ENCODE results near the gene PDIA5. TPM values are rescaled to one million over a fixed set of nuclear protein-coding genes. Genes with fewer than 3 reads are reported as not detected.
A peak's percentile ranks its signal among the peaks of the same experiment; 100 is the strongest.

The PDIA5 gene
- total RNA-seq, 1 experiment from 2014 or later, result 24.3 TPM

- Mint-ChIP-seq H3K27me3 (ENCODE audit: low read depth) (no peaks in the 10 kb centered on the region), H3K27ac (peak overlapping the region in 1 of 3 experiments; percentile 66; a peak in 2 of 7 replicates), H3K36me3 (ENCODE audit: insufficient read depth in 1 of 3, low read depth in 3 of 3) (no peaks in the 10 kb centered on the region), H3K4me3 (no peak overlapping the region), H3K9me3 (no peaks in the 10 kb centered on the region), H3K4me1 (peaks cover 0 to under 1% of the 10 kb centered on the region in 2 experiments; a peak in 1 of 4 replicates)
- H3K14ac ChIP-seq (ENCODE audit: insufficient read depth, low read length), result no peak overlapping the region
- H2BK120ac ChIP-seq (ENCODE audit: low read depth, low read length, poor library complexity, severe bottlenecking), result no peak overlapping the region
- no peak overlapping the region for H3T11ph ChIP-seq (ENCODE audit: low read length)
- no peak overlapping the region for H3K27ac ChIP-seq (ENCODE audit: insufficient read length, low read depth, low read length)
- DNase-seq, result no peak
- no peaks in the 10 kb centered on the region for H3K4me1 ChIP-seq (ENCODE audit: insufficient read depth, low read length)
- no peak overlapping the region for H3K4ac ChIP-seq (ENCODE audit: low read depth, low read length)
- H3K4me2 ChIP-seq (ENCODE audit: insufficient read depth, insufficient read length, low read length), result no peak overlapping the region
- no peaks in the 10 kb centered on the region for H4K20me1 ChIP-seq (ENCODE audit: control insufficient read depth, insufficient read depth, insufficient read length)
- H3K79me1 ChIP-seq (ENCODE audit: insufficient read depth, low read depth, low read length, poor library complexity, severe bottlenecking), result no peaks in the 10 kb centered on the region
- no peak overlapping the region for H2BK5ac ChIP-seq (ENCODE audit: insufficient read length, low read length)
- no CpG with 5 or more reads among the region's 6 CpGs for WGBS (ENCODE audit: extremely low coverage, insufficient read length, low lambda C conversion rate)
- H2AFZ ChIP-seq (ENCODE audit: low read length), result no peak overlapping the region
- no peak overlapping the region for H4K5ac ChIP-seq (ENCODE audit: insufficient read length, low read depth, low read length)
- H3K9me3 ChIP-seq (ENCODE audit: control insufficient read depth, low read depth, low read length), result no peaks in the 10 kb centered on the region
- H3K79me2 ChIP-seq (ENCODE audit: insufficient read depth, low read length), result no peaks in the 10 kb centered on the region
- no peak for TF ChIP-seq CTCF (conservative IDR thresholded peaks at IDR 0.05)
- H3K27me3 ChIP-seq (ENCODE audit: insufficient read depth, low read length), result no peaks in the 10 kb centered on the region
- no peak overlapping the region for H3K9ac ChIP-seq (ENCODE audit: extremely low read depth, insufficient read length, low read length)
- no peak overlapping the region for H2AK5ac ChIP-seq (ENCODE audit: insufficient read length, low read length)
- H3K18ac ChIP-seq (ENCODE audit: insufficient read length, low read depth, low read length), result no peak overlapping the region
- H4K8ac ChIP-seq (replicated peaks; ENCODE audit: insufficient read length, low read depth, low read length), result no peak overlapping the region
- H2BK12ac ChIP-seq (ENCODE audit: insufficient read length, low read depth, low read length), result no peak overlapping the region
- no peak overlapping the region for H3K23ac ChIP-seq (ENCODE audit: insufficient read length, low read depth, low read length)
- H2BK20ac ChIP-seq (ENCODE audit: low read depth, low read length, poor library complexity, severe bottlenecking), result no peak overlapping the region
- H2BK15ac ChIP-seq (ENCODE audit: low read depth, low read length), result no peak overlapping the region
- H3K56ac ChIP-seq (ENCODE audit: insufficient read length, low read depth, low read length), result no peak overlapping the region
- no peak overlapping the region for H4K91ac ChIP-seq (ENCODE audit: insufficient read length, low read depth, low read length)
- H3K23me2 ChIP-seq (ENCODE audit: insufficient read length, low read depth, low read length, poor library complexity, severe bottlenecking), result no peaks in the 10 kb centered on the region
Observed at GRCh38 chr3:123188058-123188457, 121.2 kb downstream of the PDIA5 start.

Measured in H9 (cell line).